GM18502 (cell line): ENCODE results near the gene TANC1.
"Not testable (repeated sequence)": the region's sequence is repeated elsewhere in the genome, so short reads cannot be mapped to it uniquely, and the experiment has no call there.

Experiments used
- ATAC-seq: cut with Tn5 transposase; IDR thresholded peaks from one replicate; pipeline ENCODE4 v1.9.1; 2021; ENCODE audit warnings: mild to moderate bottlenecking; ENCODE audit not compliant: unreplicated experiment, poor library complexity

TANC1 gene

DNA sequence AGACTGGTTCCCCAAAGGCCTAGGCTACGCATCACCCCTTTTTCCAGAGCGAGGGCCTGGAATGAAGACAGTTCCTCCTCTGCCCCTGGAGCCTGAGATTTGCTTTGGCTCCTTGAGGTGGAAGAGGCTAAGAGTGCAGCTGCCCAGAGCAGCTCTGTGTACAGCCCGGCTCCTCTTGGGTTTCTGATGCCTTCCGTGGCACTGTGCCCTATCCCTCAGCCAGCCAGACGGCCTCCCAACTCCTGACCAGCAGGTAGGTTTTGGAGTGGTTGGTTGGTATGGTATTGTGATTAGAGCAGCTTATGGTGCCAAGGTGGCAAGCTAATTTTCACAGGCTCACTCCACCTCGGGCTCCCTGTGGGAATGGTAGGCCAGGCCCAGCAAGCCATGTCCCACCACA is 112.2 kb downstream of the TANC1 start:
- ATAC-seq: no peak

DNA sequence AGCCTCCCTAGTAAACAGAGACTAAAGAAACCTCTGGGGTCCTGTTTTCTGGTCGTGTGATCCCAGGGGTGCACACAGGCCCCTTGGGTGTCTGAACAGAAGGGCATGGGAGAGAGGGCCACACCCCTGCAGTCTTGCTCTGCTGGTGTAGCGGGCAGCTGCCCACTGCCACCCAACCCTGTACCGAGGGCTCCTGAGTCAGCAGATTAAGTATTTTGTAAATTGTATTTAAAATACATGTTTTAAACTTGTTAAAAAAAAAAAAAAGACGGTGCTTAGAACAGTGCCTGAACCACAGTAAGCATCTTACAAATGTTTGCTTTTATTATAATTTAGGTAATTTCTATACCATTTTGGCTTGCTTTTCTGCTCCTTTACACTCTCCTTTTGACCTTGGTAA is 113.7 kb downstream of the TANC1 start:
- no peak for ATAC-seq

DNA sequence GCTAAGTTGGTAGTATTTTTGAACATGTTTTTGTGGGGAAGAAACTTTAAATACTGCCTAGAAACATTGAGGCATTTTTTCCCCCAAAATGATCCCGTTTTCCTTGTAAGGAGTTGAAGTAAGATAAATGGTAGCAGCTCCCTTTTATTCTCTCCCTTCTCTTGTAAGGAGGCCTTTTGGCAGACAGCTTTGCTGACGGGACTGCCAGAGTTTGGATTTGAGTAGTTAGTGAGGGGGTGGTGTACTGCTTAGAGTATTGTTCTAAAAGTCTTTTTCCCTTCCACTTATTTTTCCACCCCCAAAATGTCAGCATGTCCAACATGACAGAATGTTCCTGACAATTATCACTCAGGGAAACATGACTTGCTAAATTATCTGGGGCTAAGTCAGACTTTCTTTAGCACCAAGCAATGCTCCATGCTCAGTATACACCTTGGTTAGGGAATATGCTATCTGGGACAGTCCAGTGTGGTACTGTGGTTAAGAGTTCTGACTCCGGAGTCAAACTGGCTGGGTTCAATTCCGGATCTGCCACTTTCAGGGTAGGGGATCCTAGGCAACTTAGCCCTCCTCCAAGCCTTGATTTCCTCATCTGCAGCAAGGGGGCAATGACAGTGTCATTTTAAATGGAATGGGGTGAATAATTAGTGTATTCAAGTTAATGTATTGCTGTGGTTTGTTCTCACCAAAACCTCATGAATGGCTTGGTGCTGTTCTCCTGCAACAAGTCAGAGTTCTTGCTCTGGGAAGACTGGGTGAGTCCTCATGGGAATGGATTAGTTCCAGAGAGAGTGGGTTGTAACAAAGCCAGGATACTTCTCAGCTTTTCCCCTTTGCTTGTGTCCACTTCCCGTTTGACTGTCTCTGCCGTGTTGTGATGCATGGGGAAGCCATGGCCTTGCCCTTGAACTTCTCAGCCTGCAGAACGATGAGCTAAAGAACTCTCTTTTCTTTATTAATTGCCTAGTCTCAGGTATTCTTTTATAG is 116.2 kb downstream of the TANC1 start:
- no peak for ATAC-seq

DNA sequence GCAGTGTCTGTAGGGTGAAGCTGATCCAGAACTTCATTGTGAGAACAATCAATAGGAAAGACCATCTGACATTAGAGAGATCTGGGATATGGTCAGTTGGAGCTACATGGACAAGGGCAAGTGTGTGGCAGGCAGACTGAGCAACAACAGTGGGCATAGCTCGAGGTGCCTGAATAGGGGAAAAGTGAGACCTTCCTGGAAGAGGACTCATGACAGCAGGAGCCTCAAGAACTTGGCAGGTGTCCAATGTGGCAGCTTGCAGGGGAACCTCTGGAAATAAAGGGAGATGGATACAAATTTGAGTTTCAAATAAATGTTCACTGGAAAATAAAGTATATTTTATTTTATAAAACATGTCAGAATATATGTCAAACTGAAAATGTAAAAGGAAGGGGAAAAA is 117.9 kb downstream of the TANC1 start:
- ATAC-seq: no peak

- no peak for ATAC-seq
These were observed 118.4 kb downstream of the TANC1 start for GRCh38 chr2:159086826-159087225.

DNA sequence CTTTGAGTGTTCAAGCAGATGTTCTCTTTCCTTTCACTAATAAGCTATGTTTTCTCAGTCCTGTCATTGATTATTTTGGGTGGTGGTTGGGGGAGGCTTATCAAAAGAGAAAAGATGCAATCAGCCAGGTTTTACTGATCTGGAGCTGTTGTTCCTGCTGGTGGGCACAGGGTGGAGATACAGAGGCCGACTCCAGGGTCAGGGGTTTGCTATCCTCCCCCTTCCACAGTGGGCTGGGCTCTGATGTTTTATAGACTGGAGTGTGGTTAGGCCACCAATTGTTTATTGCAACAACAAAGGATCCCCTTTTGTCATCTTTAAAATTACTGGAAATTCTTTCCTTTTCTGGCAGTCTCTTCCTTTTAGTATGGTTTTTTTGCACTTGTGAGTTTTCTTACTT is 120.5 kb downstream of the TANC1 start:
- no peak for ATAC-seq

GRCh38 chr2:159089543-159089942 is 121.1 kb downstream of the TANC1 start:
- no peak for ATAC-seq

DNA sequence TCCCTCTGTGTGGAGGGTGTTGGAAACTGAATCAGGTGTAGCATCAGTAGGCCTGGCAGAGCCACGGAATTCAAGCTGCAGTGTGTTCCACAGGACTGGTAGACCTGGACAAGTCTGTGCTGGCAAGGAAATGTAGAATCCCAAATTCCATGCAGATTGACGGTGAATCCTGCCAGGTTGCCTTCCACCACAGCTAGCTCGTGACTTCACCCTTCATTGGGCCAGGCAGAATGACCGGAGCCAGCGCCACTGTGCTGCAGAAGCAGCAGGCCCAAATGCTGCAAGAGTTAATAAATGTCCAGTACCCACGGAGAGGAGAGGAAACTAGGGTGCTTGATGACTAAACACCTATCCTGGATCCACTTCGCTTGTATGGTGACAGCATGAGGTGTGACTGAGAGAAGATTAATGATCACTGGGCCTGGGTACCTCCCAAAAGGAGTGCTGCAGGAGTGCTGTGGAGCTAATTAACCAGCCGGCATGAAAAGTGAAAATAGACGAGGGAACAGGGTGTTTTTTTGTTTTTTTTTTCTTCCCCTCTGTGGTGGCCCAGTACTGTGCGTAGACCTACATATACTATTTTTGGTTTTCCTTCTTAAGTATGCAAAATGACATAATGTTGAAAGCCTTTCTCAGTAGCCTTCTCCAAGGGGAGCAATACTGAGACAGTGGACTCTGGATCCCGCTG is 122.2 kb downstream of the TANC1 start:
- peak; percentile 86 for ATAC-seq

DNA sequence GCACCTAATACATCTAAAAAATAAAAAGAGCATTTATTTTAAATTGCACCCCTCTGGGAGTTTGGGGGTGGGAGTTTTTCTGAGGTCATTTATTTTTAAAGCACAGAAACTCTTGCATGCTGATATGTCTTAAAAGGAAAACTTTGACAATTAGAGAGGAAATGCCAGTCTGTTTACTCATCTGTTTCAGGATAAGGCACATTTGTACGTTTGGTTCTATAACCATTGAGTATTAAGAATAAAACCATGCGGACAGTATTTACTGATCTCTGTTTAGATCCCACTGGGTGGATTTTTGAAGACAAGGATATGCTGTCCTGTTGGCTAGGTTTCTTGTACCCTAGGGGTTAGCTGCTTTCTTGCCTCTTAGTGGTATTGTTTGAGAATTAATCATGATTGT is 122.9 kb downstream of the TANC1 start:
- ATAC-seq: no peak

- no peak for ATAC-seq
These were observed 123.5 kb downstream of the TANC1 start for GRCh38 chr2:159091976-159092375.

DNA sequence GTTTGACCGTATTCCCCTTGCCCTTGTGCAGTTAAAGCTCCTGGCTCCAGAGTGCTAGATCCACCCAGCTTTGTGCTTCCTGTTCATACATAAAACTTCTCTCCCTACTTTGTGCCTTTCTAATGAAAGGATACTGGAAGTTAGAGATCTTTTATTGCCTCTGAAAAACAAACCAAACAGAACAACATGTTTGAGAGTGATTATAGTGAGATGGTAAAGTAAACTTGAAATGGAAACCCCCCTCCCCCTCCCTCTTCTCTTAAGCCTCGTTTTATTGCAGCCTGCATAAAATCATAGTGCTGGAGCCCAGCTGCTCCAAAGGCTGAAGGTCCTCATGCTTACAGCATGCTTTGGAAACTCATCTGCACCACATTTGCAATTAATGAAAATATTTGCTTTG is 125.1 kb downstream of the TANC1 start:
- no peak for ATAC-seq

GRCh38 chr2:159094173-159094737 is 125.8 kb downstream of the TANC1 start:
- ATAC-seq: no peak

DNA sequence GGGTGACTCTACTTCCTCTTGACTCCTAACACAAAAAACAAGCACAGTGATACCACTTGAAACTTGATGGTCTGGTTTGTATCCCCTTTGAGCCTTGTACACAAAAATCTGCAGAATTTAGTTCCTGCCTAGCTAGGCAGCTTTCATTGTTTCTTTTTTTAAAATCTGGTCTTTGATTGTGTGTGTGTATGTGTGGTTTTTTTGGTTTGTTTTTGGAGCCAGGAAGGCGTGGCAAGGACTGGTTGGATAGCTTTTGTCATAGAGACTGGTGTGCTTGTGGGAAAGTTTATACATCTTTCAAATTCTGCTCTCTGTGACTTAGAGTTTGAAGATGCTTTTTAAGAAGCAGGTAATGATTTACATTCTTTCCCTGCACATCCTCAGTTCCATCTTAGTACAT is 127.4 kb downstream of the TANC1 start:
- no peak for ATAC-seq

GRCh38 chr2:159096302-159096855 is 127.9 kb downstream of the TANC1 start:
- ATAC-seq: not testable (repeated sequence)

DNA sequence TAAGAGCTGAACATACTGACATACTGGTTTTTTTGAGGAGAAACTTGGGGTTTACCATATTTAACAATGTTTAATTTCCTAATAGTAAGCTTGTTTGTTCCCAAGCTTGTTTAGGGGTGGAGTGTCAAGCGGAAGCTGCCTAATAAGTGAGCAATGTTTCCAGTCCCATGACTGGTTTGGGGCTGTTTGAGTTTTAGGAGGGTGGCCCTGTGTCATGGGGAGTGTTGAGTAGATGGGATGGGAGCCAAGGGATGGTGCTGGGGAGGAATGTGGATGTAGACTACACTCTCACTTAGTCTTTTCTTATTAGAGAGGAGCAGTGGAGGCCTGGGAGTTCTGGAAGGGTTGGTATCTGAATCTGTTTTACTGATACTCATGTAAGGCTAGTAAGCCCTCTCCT is 128.5 kb downstream of the TANC1 start:
- no peak for ATAC-seq

- no peak for ATAC-seq
These were observed 129.9 kb downstream of the TANC1 start for GRCh38 chr2:159098361-159098760.

DNA sequence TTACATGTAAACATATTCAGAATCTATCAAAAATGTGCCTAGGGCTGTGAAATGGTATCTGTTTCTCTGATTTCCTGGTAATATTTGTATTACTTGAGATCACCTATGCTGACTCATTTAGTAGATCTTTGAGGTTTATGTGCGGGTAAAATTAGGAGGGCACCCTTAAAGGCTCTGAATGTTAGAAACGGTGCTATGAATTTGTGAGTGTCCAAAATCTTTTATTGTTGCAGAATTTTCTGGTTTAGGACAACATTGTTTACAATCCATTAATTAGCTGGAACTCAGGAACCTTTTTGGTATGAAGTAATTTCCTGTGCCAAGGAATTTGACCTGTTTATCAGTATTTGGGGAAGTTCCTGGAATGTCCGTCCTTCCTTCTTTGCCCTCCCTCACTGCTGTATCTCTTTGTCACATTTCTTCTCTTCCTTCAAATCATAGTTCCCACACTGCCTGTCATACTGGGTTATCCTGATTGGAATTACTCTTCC is 130.5 kb downstream of the TANC1 start:
- peak; percentile 68 for ATAC-seq

DNA sequence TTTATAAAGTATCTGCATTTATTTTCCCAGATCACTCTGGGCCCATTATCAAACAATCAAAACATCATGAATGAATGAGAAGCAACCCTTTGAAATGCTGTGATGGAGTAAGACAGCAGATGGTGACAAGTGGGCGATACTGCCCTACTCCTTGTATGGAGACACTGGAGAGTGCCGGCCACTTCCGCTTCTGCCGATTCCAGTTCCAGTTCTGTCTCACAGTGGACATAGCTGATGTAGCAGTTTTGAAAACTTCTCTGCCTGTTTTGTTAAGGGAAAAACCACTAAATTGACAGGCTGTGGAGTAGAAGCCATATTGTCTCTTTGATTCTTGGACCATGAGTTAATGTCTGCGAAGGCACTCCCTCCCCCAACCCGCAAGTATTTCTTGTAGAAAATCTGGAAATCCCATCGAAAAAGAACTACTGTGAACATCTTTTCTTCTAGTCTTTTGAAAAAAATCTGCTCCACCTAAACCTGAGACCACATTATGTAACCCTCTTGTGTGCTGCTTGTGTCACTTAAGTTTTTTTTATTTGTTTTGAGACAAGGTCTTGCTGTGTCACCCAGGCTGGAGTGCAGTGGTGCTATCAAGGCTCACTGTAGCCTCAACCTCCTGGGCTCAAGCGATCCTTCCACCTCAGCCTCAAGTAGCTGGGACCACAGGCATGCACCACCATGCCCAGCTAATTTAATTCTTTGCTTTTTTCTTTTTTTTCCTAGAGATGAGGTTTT is 133.5 kb downstream of the TANC1 start:
- no peak for ATAC-seq

DNA sequence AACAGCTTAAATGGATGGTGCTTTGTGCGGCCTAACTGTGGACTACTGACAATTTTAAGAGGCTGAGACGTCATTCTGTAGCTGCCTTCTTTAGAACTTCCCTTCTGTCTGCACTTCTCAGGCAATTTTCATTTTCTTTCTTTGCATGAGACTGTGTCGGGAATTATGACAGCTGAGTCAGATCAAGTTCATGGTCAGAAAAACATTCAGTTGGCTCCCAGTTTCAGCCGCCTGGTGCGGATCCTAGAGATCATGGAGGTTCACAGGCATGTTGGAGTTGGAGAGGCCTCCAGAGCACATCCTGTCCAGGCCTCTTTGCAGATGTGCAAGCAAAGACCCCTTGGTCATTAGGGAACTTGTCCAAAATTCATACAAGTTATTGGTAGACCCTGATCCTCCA is 135.0 kb downstream of the TANC1 start:
- no peak for ATAC-seq

- ATAC-seq: no peak
These were observed 137.7 kb downstream of the TANC1 start for GRCh38 chr2:159106109-159106508.
